ENCODE data around the gene EPHA3. TPM values are rescaled to one million over a fixed set of nuclear protein-coding genes. Genes with fewer than 3 reads are reported as not detected.

Gene EPHA3
- total and polyA plus RNA-seq, 10 of the 15 experiments (the other 5 are each of a cell fraction or from before 2014, with no cell fraction given) = 0.03 to 39.0 (median 0.07) TPM; not detected in 4

- no peaks in the 10 kb centered on the region for H3K36me3 ChIP-seq (ENCODE audit: control insufficient read depth in 2 of 2, insufficient read depth in 2 of 2, low read length in 1 of 2)
- no peaks in the 10 kb centered on the region for H3K4me1 ChIP-seq (ENCODE audit: control insufficient read depth, insufficient read depth, low read length)
- in situ Hi-C loops (cut with MboI) (no loop called here), intact Hi-C loops (cut with micrococcal nuclease; ENCODE audit: unreplicated experiment) (no loop called here)
- H3K79me2 ChIP-seq (ENCODE audit: control insufficient read depth, insufficient read depth, low read length) = no peaks in the 10 kb centered on the region
- WGBS (ENCODE audit: insufficient coverage, insufficient replicate concordance, low lambda C conversion rate, missing lambda C conversion rate) = 71% methylated on average over 9 of the region's 9 CpGs
- SMC1A ChIA-PET (ENCODE audit: uncharacterized antibody, unreplicated experiment) = interaction anchor here (0.8 to 1.3 kb wide), 5 partner anchors 11 to 36 kb away, joined by 3 read pairs; no protein-coding TSS in a partner anchor
- no peaks in the 10 kb centered on the region for H3K9me3 ChIP-seq (replicated peaks; ENCODE audit: control insufficient read depth, insufficient read depth, low read length)
- no peak overlapping the region for H3K4me2 ChIP-seq (ENCODE audit: control insufficient read depth, insufficient read depth)
- no peak overlapping the region for H2AFZ ChIP-seq (ENCODE audit: control insufficient read depth, low read depth, low read length)
- FAIRE-seq (no peak), ATAC-seq (no peak), DNase-seq (ENCODE audit: low read depth, low spot score) (no peak)
- no peaks in the 10 kb centered on the region for H4K20me1 ChIP-seq (ENCODE audit: control insufficient read depth, insufficient read depth)
- H3K4me3 ChIP-seq = no peak overlapping the region
- TF ChIP-seq, protein P1, sequence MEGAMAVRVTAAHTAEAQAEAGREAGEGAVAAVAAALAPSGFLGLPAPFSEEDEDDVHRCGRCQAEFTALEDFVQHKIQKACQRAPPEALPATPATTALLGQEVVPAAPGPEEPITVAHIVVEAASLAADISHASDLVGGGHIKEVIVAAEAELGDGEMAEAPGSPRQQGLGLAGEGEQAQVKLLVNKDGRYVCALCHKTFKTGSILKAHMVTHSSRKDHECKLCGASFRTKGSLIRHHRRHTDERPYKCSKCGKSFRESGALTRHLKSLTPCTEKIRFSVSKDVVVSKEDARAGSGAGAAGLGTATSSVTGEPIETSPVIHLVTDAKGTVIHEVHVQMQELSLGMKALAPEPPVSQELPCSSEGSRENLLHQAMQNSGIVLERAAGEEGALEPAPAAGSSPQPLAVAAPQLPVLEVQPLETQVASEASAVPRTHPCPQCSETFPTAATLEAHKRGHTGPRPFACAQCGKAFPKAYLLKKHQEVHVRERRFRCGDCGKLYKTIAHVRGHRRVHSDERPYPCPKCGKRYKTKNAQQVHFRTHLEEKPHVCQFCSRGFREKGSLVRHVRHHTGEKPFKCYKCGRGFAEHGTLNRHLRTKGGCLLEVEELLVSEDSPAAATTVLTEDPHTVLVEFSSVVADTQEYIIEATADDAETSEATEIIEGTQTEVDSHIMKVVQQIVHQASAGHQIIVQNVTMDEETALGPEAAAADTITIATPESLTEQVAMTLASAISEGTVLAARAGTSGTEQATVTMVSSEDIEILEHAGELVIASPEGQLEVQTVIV (IDR thresholded peaks at IDR 0.05; ENCODE audit: borderline replicate concordance, partially characterized antibody) = no peak
- TF ChIP-seq CEBPB (IDR thresholded peaks at IDR 0.05; ENCODE audit: borderline replicate concordance in 1 of 2, low read depth in 2 of 2, low read length in 2 of 2) (no peak), ZZZ3 (IDR thresholded peaks at IDR 0.05; ENCODE audit: control insufficient read depth, insufficient read length, low read depth) (no peak), SMC3 (IDR thresholded peaks at IDR 0.05; ENCODE audit: borderline replicate concordance, low read length) (no peak), CREM (IDR thresholded peaks at IDR 0.05; ENCODE audit: low read depth) (no peak), NFIC (IDR thresholded peaks at IDR 0.05; ENCODE audit: low read depth, low read length) (no peak), RFX5 (IDR thresholded peaks at IDR 0.05; ENCODE audit: low read depth, low read length) (no peak), CREB1 (IDR thresholded peaks at IDR 0.05; ENCODE audit: low read depth) (no peak), EGR1 (IDR thresholded peaks at IDR 0.05; ENCODE audit: borderline replicate concordance in 1 of 2, low read depth in 2 of 2, low read length in 2 of 2) (no peak), WRNIP1 (IDR thresholded peaks at IDR 0.05; ENCODE audit: borderline replicate concordance, low read depth, low read length) (no peak), IRF4 (IDR thresholded peaks at IDR 0.05; ENCODE audit: low read depth, low read length) (no peak), ZNF622 (IDR thresholded peaks at IDR 0.05) (no peak), CBX3 (IDR thresholded peaks at IDR 0.05; ENCODE audit: borderline replicate concordance, low read depth) (no peak)
- TF ChIP-seq, protein P2, sequence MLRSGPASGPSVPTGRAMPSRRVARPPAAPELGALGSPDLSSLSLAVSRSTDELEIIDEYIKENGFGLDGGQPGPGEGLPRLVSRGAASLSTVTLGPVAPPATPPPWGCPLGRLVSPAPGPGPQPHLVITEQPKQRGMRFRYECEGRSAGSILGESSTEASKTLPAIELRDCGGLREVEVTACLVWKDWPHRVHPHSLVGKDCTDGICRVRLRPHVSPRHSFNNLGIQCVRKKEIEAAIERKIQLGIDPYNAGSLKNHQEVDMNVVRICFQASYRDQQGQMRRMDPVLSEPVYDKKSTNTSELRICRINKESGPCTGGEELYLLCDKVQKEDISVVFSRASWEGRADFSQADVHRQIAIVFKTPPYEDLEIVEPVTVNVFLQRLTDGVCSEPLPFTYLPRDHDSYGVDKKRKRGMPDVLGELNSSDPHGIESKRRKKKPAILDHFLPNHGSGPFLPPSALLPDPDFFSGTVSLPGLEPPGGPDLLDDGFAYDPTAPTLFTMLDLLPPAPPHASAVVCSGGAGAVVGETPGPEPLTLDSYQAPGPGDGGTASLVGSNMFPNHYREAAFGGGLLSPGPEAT (IDR thresholded peaks at IDR 0.05; ENCODE audit: low read depth) = no peak
- RAD21 ChIA-PET (ENCODE audit: unreplicated experiment) = no interaction called here
- CTCF ChIA-PET = no interaction called here
- no peak overlapping the region for H3K27ac ChIP-seq (ENCODE audit: control insufficient read depth, insufficient read depth)
- no peaks in the 10 kb centered on the region for H3K27me3 ChIP-seq (replicated peaks in 1 of 2; ENCODE audit: control insufficient read depth in 2 of 2, insufficient read depth in 2 of 2, low read length in 1 of 2)
- no TSS peak for BruUV-seq (replicated peaks)
- POLR2A ChIA-PET = interaction anchor here (0.6 kb wide), 1 partner anchor 1098 kb away, joined by 5 read pairs; no protein-coding TSS in a partner anchor
- no peak overlapping the region for H3K9ac ChIP-seq (ENCODE audit: control insufficient read depth, insufficient read depth, low read length)
These were observed 64.5 kb downstream of the EPHA3 start for GRCh38 chr3:89171687-89172545.

Measured in GM12878 (cell line).